GM19452 (cell line): ENCODE measurements around the gene MT1F.
A peak's percentile ranks its signal among the peaks of the same experiment; 100 is the strongest.
"Not testable (repeated sequence)": the region's sequence is repeated elsewhere in the genome, so short reads cannot be mapped to it uniquely, and the experiment has no call there.

Experiments used
- ATAC-seq: cut with Tn5 transposase; IDR thresholded peaks from one replicate; pipeline ENCODE4 v1.9.1; 2021; ENCODE audit not compliant: unreplicated experiment

The MT1F gene

DNA sequence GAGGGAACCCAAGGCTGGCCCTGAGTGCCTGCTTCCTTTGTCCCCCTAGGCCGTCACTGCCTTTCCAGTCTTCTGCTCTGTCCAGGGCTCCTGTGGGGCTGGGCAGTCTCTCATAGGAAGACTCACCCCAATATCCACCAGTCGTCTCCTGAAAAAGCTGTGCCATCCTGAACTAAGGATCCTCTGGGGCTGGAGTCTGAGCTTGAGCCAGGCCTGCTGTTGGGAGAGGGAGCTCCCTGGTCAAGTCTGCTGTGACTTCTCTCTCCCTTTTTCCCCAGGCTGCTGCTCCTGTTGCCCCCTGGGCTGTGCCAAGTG, 12.8 kb downstream of the MT1F start:
- ATAC-seq, result no peak

GRCh38 chr16:56671691-56672090, 13.9 kb downstream of the MT1F start:
- ATAC-seq, result not testable (repeated sequence)

DNA sequence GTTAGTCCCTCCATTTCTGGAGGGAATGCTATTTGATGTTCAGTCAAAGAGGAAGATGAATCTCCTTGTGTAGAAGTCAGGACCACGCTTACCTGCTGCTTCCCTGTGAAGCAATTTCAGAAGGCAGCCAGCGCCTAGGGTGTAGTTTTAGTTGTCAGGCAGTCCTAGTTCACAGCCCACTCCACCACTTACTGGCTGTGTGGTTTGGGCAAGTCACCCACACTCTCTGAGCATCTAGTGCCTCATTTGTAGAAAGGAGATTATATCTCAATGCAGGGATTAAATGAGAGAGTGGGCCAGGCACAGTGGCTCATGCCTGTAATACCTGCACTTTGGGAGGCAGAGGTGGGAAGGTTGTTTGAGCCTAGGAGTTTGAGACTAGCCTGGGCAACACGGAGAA, 14.4 kb downstream of the MT1F start:
- not testable (repeated sequence) for ATAC-seq

DNA sequence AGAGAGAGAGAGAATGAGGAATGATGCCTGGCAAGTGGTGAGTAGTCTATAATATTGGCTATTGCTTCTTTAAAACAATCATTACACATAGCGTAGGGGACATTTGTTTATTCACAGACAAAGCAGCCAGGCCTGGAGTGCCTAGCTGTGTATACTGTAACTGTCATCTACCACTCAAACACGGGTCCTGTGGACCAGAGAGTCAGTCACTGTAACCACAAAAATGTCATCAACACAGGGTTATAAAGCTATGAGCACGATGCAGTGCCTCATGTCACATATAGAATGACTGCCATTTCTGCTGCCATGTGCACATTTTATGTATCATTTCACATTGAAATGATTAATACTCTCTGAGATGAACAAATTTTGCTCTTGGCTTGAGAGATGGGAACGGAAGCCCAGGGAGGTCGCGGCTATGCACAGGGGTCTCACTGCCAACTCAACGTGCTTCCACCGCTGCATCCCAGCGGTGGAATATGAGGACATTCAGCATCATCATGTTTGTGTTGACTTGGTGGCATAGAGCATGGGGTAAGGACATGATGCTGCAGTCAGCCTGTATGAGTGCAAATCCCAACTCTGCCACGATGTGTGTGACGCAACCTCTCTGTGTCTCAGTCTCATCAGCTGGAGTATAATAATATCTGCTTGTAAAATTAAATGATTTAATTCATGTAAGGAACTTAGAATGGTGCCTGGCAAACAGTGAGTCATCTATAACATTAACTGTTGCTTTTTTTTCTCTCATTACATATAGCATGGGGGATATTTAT, 15.2 kb downstream of the MT1F start:
- no peak for ATAC-seq

DNA sequence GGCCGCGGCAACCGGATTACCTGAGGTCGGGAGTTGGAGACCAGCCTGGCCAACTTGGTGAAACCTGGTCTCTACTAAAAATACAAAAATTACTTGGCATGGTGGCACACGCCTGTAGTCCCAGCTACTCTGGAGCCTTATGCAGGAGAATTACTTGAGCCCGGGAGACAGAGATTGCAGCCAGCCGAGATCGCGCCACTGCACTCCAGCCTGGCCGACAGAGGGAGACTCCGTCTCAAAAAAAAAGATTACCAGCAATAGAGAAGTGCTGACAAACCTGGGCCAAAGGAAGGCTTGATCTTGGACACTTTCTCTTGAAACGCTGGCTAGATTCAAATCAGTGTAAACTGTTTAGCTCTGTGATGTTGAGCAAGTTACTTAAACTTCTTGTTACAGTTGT, 16.2 kb downstream of the MT1F start:
- ATAC-seq, result no peak

DNA sequence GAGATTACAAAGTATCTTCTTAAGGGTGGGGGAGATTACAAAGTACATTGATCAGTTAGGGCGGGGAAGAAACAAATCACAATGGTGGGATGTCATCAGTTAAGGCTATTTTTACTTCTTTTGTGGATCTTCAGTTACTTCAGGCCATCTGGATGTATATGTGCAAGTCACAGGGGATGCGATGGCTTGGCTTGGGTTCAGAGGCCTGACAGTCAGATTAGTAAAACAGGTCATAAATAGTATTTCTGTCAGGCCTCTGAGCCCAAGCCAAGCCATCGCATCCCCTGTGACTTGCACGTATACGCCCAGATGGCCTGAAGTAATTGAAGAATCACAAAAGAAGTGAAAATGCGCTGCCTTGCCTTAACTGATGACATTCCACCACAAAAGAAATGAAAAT, 16.8 kb downstream of the MT1F start:
- ATAC-seq, result not testable (repeated sequence)

DNA sequence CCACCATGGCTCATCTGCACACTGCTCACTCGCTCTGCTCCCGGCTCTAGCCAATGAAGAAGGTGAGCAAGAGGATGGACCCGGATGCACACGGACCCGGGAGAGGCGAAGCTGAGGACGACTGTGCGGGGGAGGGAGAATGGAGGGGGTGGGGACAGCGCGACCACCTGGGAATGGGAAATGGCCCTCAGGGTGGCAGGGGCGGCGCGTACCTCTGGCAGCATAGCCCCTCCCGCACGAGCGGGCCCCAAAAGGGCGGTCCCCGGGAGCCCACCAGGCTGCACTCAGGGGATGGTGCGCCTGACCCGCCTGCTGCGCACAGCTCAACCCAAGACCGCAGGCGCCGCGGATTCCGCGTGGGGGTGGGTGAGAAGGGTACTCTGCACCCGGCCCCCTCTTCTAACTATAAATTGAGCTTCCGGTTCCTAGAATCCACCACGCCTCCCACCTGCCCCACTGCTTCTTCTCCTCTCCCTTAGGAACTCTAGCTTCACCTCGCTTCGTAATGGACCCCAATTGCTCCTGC, 18.0 kb downstream of the MT1F start:
- ATAC-seq, result no peak

- no peak for ATAC-seq
These were observed 19.7 kb downstream of the MT1F start for GRCh38 chr16:56677474-56677873.

DNA sequence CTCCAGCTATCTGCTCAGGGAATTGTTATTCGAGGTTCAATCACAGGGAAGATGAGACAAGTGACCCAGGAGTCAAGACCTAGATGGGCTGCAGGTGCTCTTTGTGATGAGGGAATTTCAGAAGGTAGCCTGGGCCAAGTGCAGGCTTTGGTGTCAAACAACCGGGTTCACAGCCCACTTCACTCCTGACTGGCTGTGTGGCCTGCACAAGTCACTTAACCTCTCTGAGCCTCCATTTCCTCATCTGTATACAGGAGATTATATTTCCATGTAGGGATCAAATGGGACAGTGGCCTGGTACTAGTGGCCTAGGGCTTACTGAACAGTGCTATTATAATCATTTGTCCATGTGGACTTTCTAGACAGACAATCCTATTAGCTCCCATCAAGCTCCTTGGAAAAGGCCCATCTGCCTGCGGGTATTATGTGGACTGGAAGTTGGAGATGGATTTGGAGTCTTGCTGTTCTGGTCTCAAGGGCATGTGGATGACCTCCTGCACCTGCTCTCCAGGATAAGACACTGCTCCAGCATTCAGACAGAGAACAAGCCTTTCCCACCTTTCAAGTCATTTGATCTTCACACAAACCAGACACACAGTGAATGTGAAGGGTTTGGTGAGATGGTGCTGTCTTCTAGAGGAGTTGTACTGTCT, 21.4 kb downstream of the MT1F start:
- ATAC-seq, result no peak

DNA sequence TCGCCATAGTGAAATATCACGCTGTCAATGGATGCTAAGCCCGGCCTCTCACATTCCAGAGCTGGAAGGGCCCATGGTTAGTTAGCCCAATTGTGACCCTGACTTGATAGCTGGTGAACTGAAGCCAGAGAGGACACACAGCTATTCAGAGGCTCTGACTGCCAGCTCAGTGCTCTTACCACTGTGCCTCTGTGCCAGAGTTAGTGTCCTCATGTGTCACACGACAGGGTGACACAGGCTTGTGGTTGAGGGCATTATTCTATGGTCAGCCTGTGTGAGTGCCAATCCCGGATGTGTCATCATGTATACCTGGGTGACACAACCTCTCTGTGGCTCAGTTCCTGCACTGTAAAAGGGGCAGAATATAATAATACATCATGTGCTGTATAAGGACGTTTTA, 22.1 kb downstream of the MT1F start:
- no peak for ATAC-seq

GRCh38 chr16:56681939-56682702, 24.4 kb downstream of the MT1F start, which contains the start of gene MT1X:
MT1X (plus strand) TSS chr16:56682470; CDS start chr16:56682541, 71 bp downstream.
- peak; percentile 97 for ATAC-seq

- peak; percentile 1 for ATAC-seq
These were observed 25.1 kb downstream of the MT1F start for GRCh38 chr16:56682703-56683397.

DNA sequence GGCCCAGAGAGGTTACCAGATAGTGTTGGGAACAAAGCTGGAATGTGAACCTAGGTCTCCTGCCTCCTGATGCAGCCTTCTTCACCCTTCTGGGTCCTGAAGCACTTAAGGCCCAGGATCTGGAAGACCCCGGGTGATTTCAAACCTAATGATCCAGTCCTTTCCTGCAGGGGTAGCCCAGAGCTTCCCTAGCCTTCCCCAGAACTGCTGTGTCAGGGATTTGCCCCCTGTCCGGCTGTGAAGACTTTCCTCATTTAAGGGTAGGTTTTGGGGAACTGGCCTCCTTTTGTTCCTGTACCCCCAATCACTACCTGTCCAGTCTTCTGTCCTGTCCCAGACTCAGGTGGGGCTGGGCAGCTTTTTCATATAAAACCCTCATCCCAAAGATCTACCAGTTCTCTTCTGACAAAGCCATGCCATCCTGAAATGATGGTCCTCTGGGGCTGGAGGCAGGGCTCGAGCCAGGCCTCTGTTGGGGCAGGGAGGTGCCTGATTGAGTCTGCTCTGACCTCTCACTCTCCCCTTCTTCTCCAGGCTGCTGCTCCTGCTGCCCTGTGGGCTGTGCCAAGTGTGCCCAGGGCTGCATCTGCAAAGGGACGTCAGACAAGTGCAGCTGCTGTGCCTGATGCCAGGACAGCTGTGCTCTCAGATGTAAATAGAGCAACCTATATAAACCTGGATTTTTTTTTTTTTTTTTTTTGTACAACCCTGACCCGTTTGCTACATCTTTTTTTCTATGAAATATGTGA, 25.8 kb downstream of the MT1F start:
- ATAC-seq, result no peak

GRCh38 chr16:56684256-56684925, 26.6 kb downstream of the MT1F start:
- no peak for ATAC-seq

DNA sequence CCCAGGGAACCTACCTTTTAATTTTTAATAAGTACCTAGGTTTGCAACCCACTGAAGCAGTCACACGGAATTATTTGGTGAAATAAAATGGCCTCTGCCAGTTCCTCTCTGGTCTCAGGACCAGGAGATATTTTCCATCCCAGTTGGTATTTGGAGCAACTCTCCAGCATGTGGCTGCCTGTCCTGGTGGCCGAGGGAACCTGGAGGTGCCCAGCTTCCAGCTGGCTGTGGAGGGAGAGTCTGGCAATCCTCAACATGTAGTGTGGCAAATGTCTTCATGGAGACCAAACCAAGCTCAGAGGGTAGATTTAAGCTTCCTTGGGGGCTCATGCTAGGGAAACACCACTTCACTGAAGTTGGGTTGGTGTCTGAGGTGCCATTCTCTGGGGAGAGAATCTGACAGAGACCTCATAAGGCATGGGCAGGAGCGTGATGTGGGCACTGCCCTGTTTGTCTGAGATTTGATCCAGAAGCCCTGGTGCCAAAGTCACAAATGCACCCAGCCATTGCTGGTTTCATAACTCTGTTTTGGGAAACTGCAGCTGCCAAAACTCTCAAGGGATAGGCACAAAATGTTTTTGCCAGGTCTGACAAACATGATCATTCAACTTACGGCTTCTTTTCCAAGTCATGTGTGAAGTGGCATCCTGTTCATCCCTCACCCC, 27.3 kb downstream of the MT1F start:
- ATAC-seq, result no peak

DNA sequence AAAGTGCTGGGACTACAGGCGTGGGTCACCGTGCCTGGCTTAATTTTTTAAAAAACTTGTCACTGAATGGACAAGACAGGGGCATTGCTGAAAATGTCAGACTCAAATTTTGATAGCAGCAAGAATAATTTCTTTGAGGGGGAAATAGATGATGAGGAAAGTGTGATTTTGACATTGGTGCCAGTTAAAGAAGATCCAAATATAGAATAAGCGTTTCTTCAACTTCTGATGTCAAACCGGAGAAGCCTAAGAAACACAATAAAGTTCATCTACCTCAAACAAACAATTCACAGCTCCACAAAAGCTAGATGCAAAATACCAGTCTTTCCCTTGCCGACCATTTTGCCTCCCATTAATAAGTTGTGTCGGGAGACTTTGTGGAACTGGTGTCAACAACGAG, 29.0 kb downstream of the MT1F start:
- no peak for ATAC-seq

DNA sequence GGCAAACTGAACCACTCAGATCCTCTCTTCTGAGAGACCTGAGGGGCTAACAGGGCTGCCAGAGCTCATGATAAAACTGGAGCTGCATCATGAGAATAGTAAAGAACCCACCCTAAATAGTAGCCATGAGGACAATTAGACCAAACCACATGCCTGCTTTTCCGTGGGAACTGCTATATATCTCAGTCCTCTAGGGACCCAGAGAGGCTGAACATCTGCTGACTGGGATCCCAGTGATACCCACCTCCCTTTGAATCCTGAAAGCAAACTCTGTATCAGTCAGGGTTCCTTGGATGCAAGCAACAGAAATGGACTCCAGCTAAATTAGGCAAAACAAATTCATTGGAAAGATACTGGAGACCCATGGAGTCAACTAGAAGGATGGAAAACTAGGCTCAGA, 31.0 kb downstream of the MT1F start:
- no peak for ATAC-seq

GRCh38 chr16:56689171-56689570, 31.4 kb downstream of the MT1F start:
- ATAC-seq, result no peak

GRCh38 chr16:56690420-56691122, 32.8 kb downstream of the MT1F start:
- no peak for ATAC-seq
